CD8-positive, alpha-beta memory T cell (primary cell): ENCODE results near the gene CCDC177. TPM values are rescaled to one million over a fixed set of nuclear protein-coding genes. Genes with fewer than 3 reads are reported as not detected.

Experiments used
- CTCF ChIA-PET: fragments of 350-600 bp; sonication (Branson Sonifier 250); formaldehyde crosslinking; loops from one replicate; lab custom pipeline; 2021; ENCODE audit warnings: antibody characterized with exemption; lab: Charles Lee
- POLR2A ChIA-PET: fragments of 350-600 bp; sonication (Branson Sonifier 250); formaldehyde crosslinking; loops from one replicate; lab custom pipeline; 2021; ENCODE audit warnings: antibody characterized with exemption; lab: Charles Lee
- DNase-seq, 5 donors: peaks; one replicate each; pipeline versions ENCODE4 v3.0.0 to v3.0.0-alpha.2; 2020 to 2022; ENCODE audit warnings: mixed read lengths in 1 of 5
- H3K27ac ChIP-seq: one replicate; pipeline ENCODE4 v1.7.0; 2013; ENCODE audit warnings: low read depth, mild to moderate bottlenecking, low read length, moderate library complexity
- H3K27me3 ChIP-seq: 2 replicates; pipeline ENCODE4 v1.7.0; 2013; ENCODE audit warnings: low read length, mild to moderate bottlenecking; ENCODE audit not compliant: insufficient read depth, poor library complexity, severe bottlenecking
- H3K36me3 ChIP-seq: 2 replicates; pipeline ENCODE4 v1.7.0; 2013; ENCODE audit warnings: mild to moderate bottlenecking, low read length, moderate library complexity; ENCODE audit not compliant: insufficient read depth
- H3K4me1 ChIP-seq: 2 replicates; pipeline ENCODE4 v1.7.0; 2013; ENCODE audit warnings: mild to moderate bottlenecking, low read length, moderate library complexity; ENCODE audit not compliant: insufficient read depth
- H3K4me3 ChIP-seq: 2 replicates; pipeline ENCODE4 v1.7.0; 2013; ENCODE audit warnings: mild to moderate bottlenecking, low read length
- H3K9me3 ChIP-seq: 2 replicates; pipeline ENCODE4 v1.7.0; 2013; ENCODE audit warnings: mild to moderate bottlenecking, low read length
- H3K27ac Mint-ChIP-seq, 8 donors: one replicate each; pipeline ENCODE4 v1.8.0; 2020 to 2021; ENCODE audit warnings: mixed read lengths in 8 of 8, mild to moderate bottlenecking in 6 of 8, inconsistent platforms in 3 of 8, moderate library complexity in 3 of 8
- H3K27me3 Mint-ChIP-seq, 2 donors: one replicate each; pipeline ENCODE4 v1.8.0; 2020 to 2021; ENCODE audit warnings: mixed read lengths in 2 of 2, mild to moderate bottlenecking in 1 of 2, moderate library complexity in 1 of 2
- H3K36me3 Mint-ChIP-seq, 3 donors: one replicate each; pipeline ENCODE4 v1.8.0; 2020 to 2021; ENCODE audit warnings: mixed read lengths in 3 of 3, inconsistent platforms in 1 of 3, mild to moderate bottlenecking in 1 of 3
- H3K4me1 Mint-ChIP-seq, 3 donors: one replicate each; pipeline ENCODE4 v1.8.0; 2020 to 2021; ENCODE audit warnings: mixed read lengths in 3 of 3, inconsistent platforms in 1 of 3, mild to moderate bottlenecking in 1 of 3
- H3K4me3 Mint-ChIP-seq, 7 donors: one replicate each; pipeline ENCODE4 v1.8.0; 2020 to 2021; ENCODE audit warnings: mixed read lengths in 7 of 7, mild to moderate bottlenecking in 6 of 7, moderate library complexity in 4 of 7, inconsistent platforms in 2 of 7
- H3K9me3 Mint-ChIP-seq, 5 donors: one replicate each; pipeline ENCODE4 v1.8.0; 2020 to 2022; ENCODE audit warnings: mixed read lengths in 5 of 5, mild to moderate bottlenecking in 3 of 5, moderate library complexity in 2 of 5, inconsistent platforms in 1 of 5
- polyA plus RNA-seq: library from polyadenylated mRNA; unstranded; fragments of 300-500 nt; fragmentation: Illumina TruSeq; gene quantifications from one replicate; pipeline ENCODE4 v1.2.3, GENCODE V29; 2021
- total RNA-seq, 2 experiments: library from RNA; stranded (reverse); gene quantifications; one replicate each; pipeline ENCODE4 v1.2.3, GENCODE V29; 2021

CCDC177 gene
- total and polyA plus RNA-seq, 3 experiments from 2014 or later = not detected

DNA sequence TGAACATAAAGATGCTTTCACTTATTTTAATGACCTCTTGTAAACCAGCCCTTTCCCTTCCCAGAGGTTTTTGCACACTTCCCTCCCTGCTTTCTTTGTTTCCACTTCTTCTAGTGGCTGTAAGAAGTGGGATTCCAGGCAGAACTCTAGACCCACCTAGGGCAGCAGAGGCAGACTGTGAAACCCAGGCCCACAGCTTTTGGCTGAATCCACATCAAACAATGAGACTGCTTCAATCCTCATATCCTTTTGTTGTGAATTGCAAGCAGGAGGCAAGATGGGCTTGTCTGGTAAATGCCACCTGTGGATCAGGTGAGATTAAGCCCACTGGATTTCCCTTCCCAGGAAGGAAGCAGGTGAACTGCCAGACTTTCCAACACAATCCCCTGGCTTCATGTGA is 12.8 kb downstream of the CCDC177 start:
- Histone ChIP-seq H3K9me3 (no peaks in the 10 kb centered on the region), H3K27me3 (peaks cover 4% of the 10 kb centered on the region), H3K36me3 (no peaks in the 10 kb centered on the region), H3K27ac (no peak overlapping the region), H3K4me1 (no peaks in the 10 kb centered on the region), H3K4me3 (no peak overlapping the region)
- ChIA-PET POLR2A (no interaction called here), CTCF (interaction anchor here (1.7 kb wide), 1 partner anchor 14 kb away, joined by 4 read pairs; no protein-coding TSS in a partner anchor)
- H3K36me3 Mint-ChIP-seq = peaks cover 0 to 1% (median 0%) of the 10 kb centered on the region in 3 donors
- H3K27ac Mint-ChIP-seq = no peak overlapping the region
- peaks cover 15 to 54% of the 10 kb centered on the region in 2 donors for H3K27me3 Mint-ChIP-seq
- H3K9me3 Mint-ChIP-seq = no peaks in the 10 kb centered on the region
- H3K4me3 Mint-ChIP-seq = no peak overlapping the region
- DNase-seq = no peak
- H3K4me1 Mint-ChIP-seq = no peaks in the 10 kb centered on the region

DNA sequence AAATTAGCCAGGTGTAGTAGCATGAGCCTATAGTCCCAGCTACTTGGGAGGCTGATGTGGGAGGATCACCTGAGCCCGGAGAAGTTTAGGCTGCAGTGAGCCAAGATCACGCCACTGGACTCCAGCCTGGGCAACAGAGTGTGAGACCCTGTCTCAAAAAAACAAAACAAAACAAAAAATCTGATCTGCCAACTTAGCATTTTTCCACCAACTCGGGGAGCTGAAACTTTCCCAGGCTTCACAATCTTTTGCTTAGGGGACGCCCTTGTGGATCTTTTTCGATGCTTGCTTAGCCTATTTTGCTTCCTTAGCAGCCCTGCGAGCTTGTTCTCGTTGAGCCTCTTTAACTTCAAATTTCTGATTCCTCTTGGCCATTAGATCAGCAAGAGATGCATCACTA is 13.8 kb downstream of the CCDC177 start:
- Histone ChIP-seq H3K4me3 (no peak overlapping the region), H3K4me1 (no peaks in the 10 kb centered on the region), H3K27ac (no peak overlapping the region), H3K9me3 (no peaks in the 10 kb centered on the region), H3K27me3 (peaks cover 4% of the 10 kb centered on the region), H3K36me3 (no peaks in the 10 kb centered on the region)
- Mint-ChIP-seq H3K9me3 (no peaks in the 10 kb centered on the region), H3K27me3 (peaks cover 15 to 46% of the 10 kb centered on the region in 2 donors), H3K4me3 (no peak overlapping the region), H3K36me3 (peaks cover 0 to 1% (median 0%) of the 10 kb centered on the region in 3 donors), H3K27ac (no peak overlapping the region), H3K4me1 (no peaks in the 10 kb centered on the region)
- DNase-seq = no peak
- ChIA-PET CTCF (interaction anchor here (1.7 kb wide), 1 partner anchor 12 kb away, joined by 4 read pairs; no protein-coding TSS in a partner anchor), POLR2A (no interaction called here)

DNA sequence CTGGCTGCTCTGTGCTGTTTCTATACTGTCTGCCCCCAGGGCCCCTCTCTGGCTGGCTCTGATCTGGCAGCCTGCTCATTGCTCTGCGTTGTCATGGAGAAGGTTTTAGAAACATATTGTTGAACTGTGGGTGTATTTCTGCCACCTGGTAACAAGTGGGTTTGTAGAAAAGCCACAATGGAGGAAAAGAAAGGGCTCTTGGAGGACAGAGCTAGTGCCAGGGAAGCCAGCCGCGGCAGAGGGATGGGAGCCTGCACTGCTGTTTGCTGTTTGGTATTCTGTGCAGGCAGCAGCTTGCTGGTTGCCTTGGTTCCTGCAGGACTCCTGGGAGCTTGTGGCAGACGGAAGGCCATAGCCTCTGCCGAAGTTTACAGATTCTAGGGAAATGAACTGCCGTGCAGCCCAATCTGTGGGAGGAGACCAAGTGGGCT is 15.1 kb downstream of the CCDC177 start:
- peaks cover 15 to 40% of the 10 kb centered on the region in 2 donors for H3K27me3 Mint-ChIP-seq
- peaks cover 4% of the 10 kb centered on the region for H3K27me3 ChIP-seq
- no peak overlapping the region for H3K4me3 Mint-ChIP-seq
- H3K36me3 Mint-ChIP-seq = peaks cover 0 to 1% (median 0%) of the 10 kb centered on the region in 3 donors
- H3K4me1 Mint-ChIP-seq = no peaks in the 10 kb centered on the region
- H3K27ac Mint-ChIP-seq = peak overlapping the region in 1 of 8 donors; percentile 0
- ChIA-PET POLR2A (no interaction called here), CTCF (no interaction called here)
- H3K27ac ChIP-seq = no peak overlapping the region
- no peaks in the 10 kb centered on the region for H3K9me3 ChIP-seq
- no peak overlapping the region for H3K4me3 ChIP-seq
- DNase-seq = no peak
- no peaks in the 10 kb centered on the region for H3K4me1 ChIP-seq
- no peaks in the 10 kb centered on the region for H3K9me3 Mint-ChIP-seq
- H3K36me3 ChIP-seq = no peaks in the 10 kb centered on the region

DNA sequence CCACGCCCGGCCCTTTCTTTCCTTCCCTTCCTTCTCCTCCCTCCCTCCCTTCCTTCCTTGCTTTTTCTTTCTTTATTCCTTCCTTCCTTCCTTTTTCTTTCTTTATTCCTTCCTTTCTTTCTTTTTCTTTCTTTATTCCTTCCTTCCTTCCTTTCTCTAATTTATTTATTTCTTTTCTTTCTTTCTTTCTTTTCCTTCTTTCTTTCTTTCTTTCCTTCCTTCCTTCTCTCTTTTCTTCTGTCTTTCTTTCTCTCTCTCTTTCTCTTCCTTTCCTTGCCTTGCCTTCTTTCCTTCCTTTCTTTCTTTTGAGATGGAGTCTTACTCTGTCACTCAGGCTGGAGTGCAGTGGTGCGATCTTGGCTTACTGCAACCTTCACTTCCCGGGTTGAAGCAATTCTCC is 15.9 kb downstream of the CCDC177 start:
- Mint-ChIP-seq H3K4me3 (no peak overlapping the region), H3K4me1 (no peaks in the 10 kb centered on the region), H3K9me3 (no peaks in the 10 kb centered on the region), H3K27ac (no peak overlapping the region), H3K27me3 (peaks cover 21 to 43% of the 10 kb centered on the region in 2 donors), H3K36me3 (peaks cover 0 to 1% (median 0%) of the 10 kb centered on the region in 3 donors)
- no peak for DNase-seq
- Histone ChIP-seq H3K27ac (no peak overlapping the region), H3K4me1 (no peaks in the 10 kb centered on the region), H3K36me3 (no peaks in the 10 kb centered on the region), H3K4me3 (no peak overlapping the region), H3K27me3 (peaks cover 4% of the 10 kb centered on the region), H3K9me3 (no peaks in the 10 kb centered on the region)
- ChIA-PET POLR2A (no interaction called here), CTCF (no interaction called here)

DNA sequence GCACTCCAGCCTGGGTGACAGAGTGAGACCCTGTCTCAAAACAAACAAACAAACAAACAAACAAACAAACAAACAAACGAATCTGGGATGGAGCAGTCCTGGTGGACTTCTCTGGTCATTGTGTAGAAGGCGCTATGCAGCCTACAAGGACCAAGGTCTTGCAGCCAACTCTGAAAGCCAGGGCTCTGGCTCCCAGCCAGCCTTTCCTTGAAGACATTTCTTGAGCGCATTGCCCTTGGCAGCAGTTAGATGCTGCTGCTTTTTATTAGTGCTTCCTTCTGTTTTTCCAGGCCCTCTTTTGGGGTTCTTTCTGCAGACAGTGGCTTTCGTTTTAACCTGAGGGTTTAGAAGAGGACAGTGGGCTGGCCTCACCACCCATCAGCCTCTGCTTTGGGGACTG is 20.2 kb downstream of the CCDC177 start:
- Histone ChIP-seq H3K36me3 (no peaks in the 10 kb centered on the region), H3K4me3 (no peak overlapping the region), H3K27ac (no peak overlapping the region), H3K9me3 (no peaks in the 10 kb centered on the region), H3K27me3 (no peaks in the 10 kb centered on the region), H3K4me1 (no peaks in the 10 kb centered on the region)
- POLR2A ChIA-PET = no interaction called here
- Mint-ChIP-seq H3K9me3 (no peaks in the 10 kb centered on the region), H3K27ac (no peak overlapping the region), H3K36me3 (no peaks in the 10 kb centered on the region), H3K4me1 (no peaks in the 10 kb centered on the region), H3K4me3 (no peak overlapping the region), H3K27me3 (peaks cover 34 to 47% of the 10 kb centered on the region in 2 donors)
- CTCF ChIA-PET = no interaction called here
- DNase-seq = no peak

DNA sequence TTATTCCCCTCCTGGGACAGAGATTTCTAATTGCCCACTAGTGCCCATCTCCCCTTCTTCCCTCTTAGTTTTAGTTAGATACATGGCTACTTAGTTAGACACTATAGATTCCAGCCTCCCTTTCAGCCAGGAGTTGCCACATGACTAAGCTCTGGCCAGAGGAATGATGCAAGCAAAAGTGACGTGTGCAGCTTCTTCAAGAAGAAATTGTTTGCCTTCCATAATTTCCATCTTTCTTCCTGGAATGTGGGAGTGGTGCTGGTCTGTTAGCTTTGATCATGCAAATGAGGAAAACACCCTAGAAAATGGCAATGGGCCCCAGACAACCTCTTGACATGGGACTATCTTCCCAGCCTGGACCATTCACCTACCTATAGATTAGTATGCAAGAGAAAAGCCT is 21.4 kb downstream of the CCDC177 start:
- ChIA-PET POLR2A (no interaction called here), CTCF (no interaction called here)
- no peak overlapping the region for H3K4me3 ChIP-seq
- Mint-ChIP-seq H3K27ac (no peak overlapping the region), H3K36me3 (no peaks in the 10 kb centered on the region), H3K9me3 (no peaks in the 10 kb centered on the region), H3K4me1 (peaks cover 0 to under 1% (median 0%) of the 10 kb centered on the region in 3 donors), H3K27me3 (peaks cover 33 to 46% of the 10 kb centered on the region in 2 donors), H3K4me3 (no peak overlapping the region)
- no peaks in the 10 kb centered on the region for H3K36me3 ChIP-seq
- no peak overlapping the region for H3K27ac ChIP-seq
- no peaks in the 10 kb centered on the region for H3K27me3 ChIP-seq
- no peak for DNase-seq
- no peaks in the 10 kb centered on the region for H3K4me1 ChIP-seq
- no peaks in the 10 kb centered on the region for H3K9me3 ChIP-seq

DNA sequence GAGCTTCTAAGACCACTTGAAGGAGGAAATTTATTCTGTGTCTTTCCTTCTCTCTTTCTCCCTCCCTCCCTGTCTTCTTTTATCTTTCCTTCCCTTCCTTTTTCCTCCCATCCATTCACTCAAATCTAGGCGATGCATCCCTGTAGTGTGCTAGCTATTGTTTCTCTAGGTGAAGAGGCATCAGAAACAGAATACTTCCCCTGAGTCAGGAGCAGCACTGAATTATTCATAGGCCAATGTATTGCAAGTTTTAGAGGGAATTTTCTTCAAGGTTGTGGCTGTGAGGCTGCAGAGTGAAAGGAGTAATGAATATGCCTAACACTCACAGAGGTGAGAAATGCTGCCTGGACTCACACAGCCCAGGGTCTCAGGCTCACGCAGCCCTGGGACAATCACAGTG is 23.2 kb downstream of the CCDC177 start:
- CTCF ChIA-PET = interaction anchor here (0.9 kb wide), 1 partner anchor 110 kb away, joined by 3 read pairs; no protein-coding TSS in a partner anchor
- H3K4me1 ChIP-seq = no peaks in the 10 kb centered on the region

DNA sequence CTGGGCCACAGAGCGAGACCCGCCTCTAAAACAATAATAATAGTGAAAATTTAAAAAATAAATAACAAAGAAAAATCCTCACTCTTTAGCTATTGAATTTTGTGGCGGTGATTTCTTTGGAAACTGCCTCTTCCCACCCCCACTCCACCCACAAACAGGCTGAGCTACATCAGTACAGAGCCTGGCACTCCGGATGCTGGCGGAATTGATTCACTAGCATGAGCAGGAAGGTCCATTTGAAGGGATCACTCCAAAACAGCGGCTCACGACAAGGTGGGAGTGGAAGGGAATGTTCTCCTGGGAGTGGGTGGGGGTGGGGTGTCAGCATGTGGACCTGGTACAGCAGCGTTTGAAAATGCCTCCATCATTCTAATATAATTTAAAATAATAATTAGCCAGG is 26.1 kb downstream of the CCDC177 start:
- H3K36me3 Mint-ChIP-seq = no peaks in the 10 kb centered on the region
- peaks cover 45 to 68% of the 10 kb centered on the region in 2 donors for H3K27me3 Mint-ChIP-seq
- H3K27ac ChIP-seq = no peak overlapping the region
- peaks cover 5 to 10% (median 8%) of the 10 kb centered on the region in 3 donors for H3K4me1 Mint-ChIP-seq
- CTCF ChIA-PET = interaction anchor here (0.9 to 1.5 kb wide), 3 partner anchors 11 to 25 kb away, joined by 3 to 4 read pairs (median 4); no protein-coding TSS in a partner anchor
- no peak overlapping the region for H3K27ac Mint-ChIP-seq
- peaks cover 3% of the 10 kb centered on the region for H3K27me3 ChIP-seq
- POLR2A ChIA-PET = no interaction called here
- H3K4me3 ChIP-seq = no peak overlapping the region
- no peaks in the 10 kb centered on the region for H3K9me3 Mint-ChIP-seq
- H3K36me3 ChIP-seq = no peaks in the 10 kb centered on the region
- no peaks in the 10 kb centered on the region for H3K4me1 ChIP-seq
- DNase-seq = no peak
- no peak overlapping the region for H3K4me3 Mint-ChIP-seq
- no peaks in the 10 kb centered on the region for H3K9me3 ChIP-seq

More for the DNA sequence above, 23.2 kb downstream of the CCDC177 start:
- Mint-ChIP-seq H3K27ac (no peak overlapping the region), H3K27me3 (peaks cover 40 to 59% of the 10 kb centered on the region in 2 donors), H3K4me1 (peaks cover 0 to 2% (median 0%) of the 10 kb centered on the region in 3 donors), H3K9me3 (no peaks in the 10 kb centered on the region), H3K36me3 (no peaks in the 10 kb centered on the region), H3K4me3 (no peak overlapping the region)
- DNase-seq = no peak
- H3K9me3 ChIP-seq = no peaks in the 10 kb centered on the region
- peaks cover 3% of the 10 kb centered on the region for H3K27me3 ChIP-seq
- no peak overlapping the region for H3K27ac ChIP-seq
- no peaks in the 10 kb centered on the region for H3K36me3 ChIP-seq
- POLR2A ChIA-PET = no interaction called here
- H3K4me3 ChIP-seq = no peak overlapping the region
